MV-4-11 (cell line): ENCODE measurements around the gene CYP27B1.
"Not testable (repeated sequence)": the region's sequence is repeated elsewhere in the genome, so short reads cannot be mapped to it uniquely, and the experiment has no call there.

Experiments
- DNase-seq: peaks from one replicate; lab custom pipeline; 2025; lab: John Stamatoyannopoulos, UW

CYP27B1 gene

DNA sequence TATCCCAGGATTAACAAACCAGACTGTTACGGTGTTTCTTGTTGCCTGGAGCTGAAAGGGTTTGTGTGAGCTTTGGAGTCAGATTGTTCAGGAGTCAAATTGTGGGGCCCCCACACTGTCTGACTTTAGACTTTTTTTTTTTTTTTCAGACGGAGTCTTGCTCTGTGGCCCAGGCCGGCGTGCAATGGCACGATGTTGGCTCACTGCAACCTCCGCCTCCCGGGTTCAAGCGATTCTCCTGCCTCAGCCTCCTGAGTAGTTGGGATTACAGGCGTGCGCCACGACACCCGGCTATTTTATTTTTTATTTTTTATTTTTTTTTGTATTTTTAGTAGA is 16.6 kb upstream of the CYP27B1 start:
- DNase-seq = no peak

DNA sequence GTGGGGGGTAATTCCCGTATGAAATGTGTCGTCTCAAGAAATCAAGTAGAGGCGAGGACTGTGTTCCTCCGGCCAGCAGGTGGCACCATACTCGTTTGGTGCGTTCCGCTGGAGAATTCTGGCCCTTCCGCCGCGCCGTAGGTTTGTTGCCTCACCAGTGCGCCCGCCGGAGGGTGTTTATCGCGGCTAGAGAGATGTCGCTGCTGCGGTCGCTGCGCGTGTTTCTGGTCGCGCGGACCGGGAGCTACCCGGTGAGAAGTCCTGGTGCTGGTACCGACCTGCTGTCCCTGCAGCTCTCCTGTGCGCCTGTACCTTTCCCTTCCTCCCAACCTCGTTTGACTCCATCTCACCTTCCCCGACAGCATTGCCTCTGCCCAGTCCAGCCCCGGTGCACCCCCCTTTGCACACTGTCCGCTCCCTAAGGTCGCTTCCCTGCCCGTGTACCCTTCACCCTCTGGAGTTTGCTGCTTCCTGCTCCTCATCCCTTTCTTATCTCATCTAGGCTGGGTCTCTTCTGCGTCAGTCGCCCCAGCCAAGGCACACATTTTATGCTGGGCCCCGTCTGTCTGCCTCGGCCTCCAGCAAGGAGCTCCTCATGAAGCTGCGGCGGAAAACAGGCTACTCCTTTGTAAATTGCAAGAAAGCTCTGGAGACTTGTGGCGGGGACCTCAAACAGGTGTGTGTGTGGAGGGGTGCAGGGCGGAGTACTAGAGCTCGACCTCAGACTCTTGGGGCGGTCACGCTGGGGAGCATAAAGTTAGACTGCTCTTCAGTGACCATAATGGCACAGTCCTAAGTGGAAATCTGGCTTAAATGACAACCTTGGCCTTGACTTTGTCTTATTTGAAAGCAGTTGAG is 16.0 kb upstream of the CYP27B1 start, which contains the start of gene TSFM:
Gene TSFM (plus strand): TSS at position 180 of the 858 bp plus-strand sequence. CDS start 15 bp downstream, at position 195.
- DNase-seq = peak; percentile 90

DNA sequence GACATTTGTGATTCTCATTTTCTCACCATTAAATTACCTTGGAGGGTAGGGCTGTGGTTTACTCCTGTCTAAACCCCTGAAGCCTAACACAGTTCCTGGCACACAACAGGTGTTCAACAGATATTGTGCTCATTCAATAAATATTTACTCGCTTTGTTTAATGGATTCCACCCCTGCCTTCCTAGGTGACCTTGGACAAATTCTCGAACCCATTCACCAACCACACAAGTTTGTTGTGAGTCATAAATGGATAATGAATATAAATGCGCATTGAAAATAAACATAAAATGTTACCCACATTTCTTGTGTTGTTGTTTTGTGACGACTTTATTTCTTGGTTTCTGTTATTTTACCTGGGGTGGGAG is 15.3 kb upstream of the CYP27B1 start:
- no peak for DNase-seq

- DNase-seq = peak; percentile 58
Observed at GRCh38 chr12:57781801-57782200, 14.9 kb upstream of the CYP27B1 start.

DNA sequence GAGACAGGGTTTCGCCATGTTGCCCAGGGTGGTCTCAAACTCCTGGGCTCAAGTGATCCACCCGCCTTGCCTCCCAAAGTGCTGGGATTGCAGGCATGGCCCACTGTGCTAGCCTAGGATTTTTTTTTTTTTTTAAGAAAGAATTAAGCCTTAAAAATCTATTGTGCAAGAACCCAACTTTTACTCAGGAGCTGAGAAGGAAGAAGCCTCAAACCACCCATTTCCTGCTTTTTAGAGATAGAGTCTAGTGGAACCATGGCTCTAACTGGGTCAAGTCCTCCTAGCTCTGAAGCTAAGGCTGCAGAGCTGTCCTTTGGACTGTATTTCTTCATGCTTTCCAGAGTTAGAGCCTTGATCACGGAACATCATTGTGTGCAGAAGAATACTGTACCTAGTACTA is 14.4 kb upstream of the CYP27B1 start:
- DNase-seq = peak; percentile 83

DNA sequence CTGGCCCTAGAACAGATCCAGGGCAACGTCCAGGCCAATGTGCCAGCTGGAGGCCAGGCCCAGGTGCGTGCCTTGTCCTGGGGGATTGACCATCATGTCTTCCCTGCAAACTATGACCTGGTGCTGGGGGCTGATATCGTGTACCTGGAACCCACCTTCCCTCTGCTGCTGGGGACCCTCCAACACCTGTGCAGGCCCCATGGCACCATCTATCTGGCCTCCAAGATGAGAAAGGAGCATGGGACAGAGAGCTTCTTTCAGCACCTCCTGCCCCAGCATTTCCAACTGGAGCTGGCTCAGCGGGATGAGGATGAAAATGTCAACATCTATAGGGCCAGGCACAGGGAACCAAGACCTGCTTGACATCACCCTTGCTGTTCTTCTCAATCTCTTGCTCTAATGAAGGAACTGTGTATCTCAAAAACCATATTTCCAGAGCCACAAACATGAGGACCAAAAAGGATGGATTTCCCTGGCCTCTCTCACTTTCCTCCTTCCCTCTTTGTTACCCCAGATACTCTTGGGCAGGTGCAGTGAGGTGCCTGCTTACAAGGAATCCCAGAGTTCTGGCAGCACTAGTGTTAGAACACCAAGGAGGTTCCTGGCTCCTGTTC is 13.5 kb upstream of the CYP27B1 start:
- no peak for DNase-seq

DNA sequence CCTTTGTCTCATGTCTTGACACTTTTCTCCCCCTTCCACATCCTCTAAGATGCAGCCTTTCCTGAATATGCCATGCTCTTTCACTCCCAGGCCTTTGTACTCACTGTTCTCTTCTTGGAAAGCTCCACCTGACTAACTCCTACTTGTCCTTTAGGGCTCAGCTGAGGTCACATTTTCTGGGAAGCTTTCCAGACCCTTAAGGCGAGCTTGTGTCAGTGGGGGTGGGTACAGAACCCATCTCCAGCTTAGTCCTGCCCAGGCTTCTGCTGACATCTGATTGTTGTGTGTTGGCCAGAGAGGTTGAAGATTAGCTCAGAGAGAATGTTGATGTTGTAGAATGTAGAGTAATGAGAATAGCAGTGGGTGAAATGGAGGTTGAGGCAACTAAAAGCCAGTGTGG is 12.9 kb upstream of the CYP27B1 start:
- DNase-seq = no peak

DNA sequence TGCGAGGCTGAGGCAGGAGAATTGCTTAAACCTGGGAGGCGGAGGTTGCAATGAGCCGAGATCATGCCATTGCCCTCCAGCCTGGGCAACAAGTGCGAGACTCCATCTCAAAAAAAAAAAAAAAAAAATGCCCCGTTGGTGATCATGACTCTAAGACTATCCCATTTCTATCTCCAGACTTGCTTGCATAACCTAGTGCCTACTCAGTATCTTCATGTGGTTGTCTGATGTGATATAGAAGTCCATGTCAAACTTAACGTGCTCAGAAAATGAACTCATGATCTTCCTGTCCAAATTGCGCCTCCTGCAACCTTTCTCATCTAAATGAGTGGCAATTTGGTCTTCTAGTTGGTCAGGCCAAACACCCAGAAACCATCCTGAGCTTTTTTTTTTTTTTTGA is 11.0 kb upstream of the CYP27B1 start:
- no peak for DNase-seq

- no peak for DNase-seq
Observed at GRCh38 chr12:57777367-57777766, 10.5 kb upstream of the CYP27B1 start.

GRCh38 chr12:57776247-57776587 is 9.3 kb upstream of the CYP27B1 start:
- DNase-seq = no peak

GRCh38 chr12:57775563-57776246 is 8.8 kb upstream of the CYP27B1 start:
- peak; percentile 87 for DNase-seq

DNA sequence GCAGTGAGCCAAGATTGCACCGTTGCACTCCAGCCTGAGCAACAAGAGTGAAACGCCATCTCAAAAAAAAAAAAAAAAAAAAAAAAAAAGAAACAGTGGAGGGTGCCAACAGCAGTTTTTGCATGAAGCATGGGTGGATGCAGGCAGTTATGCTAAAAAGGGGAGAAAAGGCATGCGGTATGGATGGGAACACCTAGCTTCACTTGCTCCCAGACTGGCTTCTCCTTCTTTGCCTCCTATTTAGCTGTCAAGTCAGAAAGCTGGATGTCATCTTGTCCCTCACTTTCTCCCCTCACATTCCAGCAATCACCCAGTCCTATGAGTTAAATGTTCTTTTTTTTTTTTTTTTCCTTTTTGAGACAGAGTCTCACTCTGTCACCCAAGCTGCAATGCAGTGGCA is 8.2 kb upstream of the CYP27B1 start:
- DNase-seq = no peak

DNA sequence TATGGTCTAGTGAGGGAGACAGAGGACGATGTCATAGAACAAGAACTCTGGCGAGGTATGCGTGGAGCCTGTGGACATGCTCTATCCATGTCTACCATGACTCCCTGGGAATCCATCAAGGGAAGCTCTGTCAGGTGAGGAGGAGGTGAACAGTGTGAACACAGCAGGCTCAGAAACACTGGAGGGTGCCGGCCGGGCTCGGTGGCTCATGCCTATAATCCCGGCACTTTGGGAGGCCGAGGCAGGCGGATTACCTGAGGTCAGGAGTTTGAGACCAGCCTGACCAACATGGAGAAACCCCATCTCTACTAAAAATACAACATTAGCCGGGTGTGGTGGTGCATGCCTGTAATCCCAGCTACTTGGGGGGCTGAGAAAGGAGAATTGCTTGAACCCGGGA is 7.8 kb upstream of the CYP27B1 start:
- not testable (repeated sequence) for DNase-seq

- peak; percentile 65 for DNase-seq
Observed at GRCh38 chr12:57772429-57773322, 5.8 kb upstream of the CYP27B1 start, which contains the start of gene EEF1AKMT3. Gene EEF1AKMT3, plus strand, starts transcription at chr12:57772614. Its CDS starts 111 bp downstream, at chr12:57772725.

GRCh38 chr12:57771873-57772428 is 5.1 kb upstream of the CYP27B1 start, which contains the start of gene METTL1:
Gene METTL1, minus strand, starts transcription at chr12:57772105. Its CDS starts 22 bp downstream, at chr12:57772083.
- peak; percentile 96 for DNase-seq

GRCh38 chr12:57771236-57771872 is 4.5 kb upstream of the CYP27B1 start:
- DNase-seq = peak; percentile 91

GRCh38 chr12:57770734-57771133 is 3.9 kb upstream of the CYP27B1 start:
- DNase-seq = no peak

DNA sequence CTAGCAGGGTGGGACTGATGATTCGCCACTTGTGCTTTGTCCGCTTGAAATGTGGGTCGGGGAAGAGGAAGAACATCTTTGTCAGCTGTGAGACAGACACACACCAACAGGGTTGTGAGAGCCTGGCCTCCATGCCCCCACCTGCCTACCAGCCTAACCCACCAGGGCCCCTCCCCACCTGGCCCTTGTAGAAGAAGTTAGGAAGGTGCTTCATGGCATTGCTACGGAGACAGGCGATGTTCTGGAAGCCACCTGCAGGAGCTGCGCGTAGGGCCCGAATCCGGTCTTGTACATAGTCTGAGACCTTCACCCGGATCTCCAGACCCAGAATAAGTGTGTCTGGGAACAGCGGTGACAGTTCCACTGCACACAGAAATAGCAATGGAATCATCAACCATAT is 2.7 kb upstream of the CYP27B1 start:
- DNase-seq = no peak

DNA sequence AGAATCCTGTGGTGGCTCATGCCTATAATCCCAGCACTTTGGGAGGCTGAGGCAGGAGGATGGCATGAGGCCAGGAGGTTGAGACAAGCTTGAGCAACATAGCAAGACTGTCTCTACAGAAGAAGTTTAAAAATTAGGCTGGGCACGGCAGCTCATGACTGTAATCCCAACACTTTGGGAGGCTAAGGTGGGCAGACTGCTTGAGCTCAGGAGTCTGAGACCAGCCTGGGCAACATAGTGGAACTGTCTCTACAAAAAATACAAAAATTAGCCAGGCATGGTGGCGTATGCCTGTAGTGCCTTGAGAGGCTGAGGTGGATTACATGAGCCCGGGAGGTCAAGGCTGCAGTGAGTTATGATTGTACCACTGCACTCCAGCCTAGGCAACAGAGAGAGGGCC is 998 bp upstream of the CYP27B1 start:
- no peak for DNase-seq

DNA sequence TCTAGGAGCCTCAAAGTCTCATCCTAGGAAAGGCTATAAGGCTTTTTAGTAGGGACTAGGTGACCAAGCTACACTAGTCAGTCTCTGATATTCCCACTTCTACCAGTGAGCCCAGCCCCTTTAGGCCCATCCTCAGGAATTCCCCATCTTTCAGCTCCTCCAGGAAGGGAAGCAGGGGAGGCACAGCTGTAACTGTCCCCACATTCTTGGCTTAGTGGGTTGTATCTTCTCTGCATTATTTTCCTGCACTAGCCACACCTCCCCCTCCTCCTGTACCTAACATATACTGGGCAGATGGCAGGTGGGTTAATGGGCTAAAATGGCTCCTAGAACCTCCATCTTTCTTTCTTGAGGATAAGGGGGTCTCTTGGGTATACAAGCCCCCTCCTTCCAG is 424 bp upstream of the CYP27B1 start:
- no peak for DNase-seq
